Activated CD4-positive, alpha-beta memory T cell treated with anti-CD3 and anti-CD28 coated beads, Interleukin-2, amount 10 ng/mL, durations not matched to agents 7 days and 5 days (primary cell): ENCODE measurements around the gene ECM1. TPM values are rescaled to one million over a fixed set of nuclear protein-coding genes. Genes with fewer than 3 reads are reported as not detected.
A peak's percentile ranks its signal among the peaks of the same experiment; 100 is the strongest.

ENCODE experiments used
- CTCF ChIA-PET: fragments of 350-600 bp; sonication (Branson Sonifier 250); formaldehyde crosslinking; loops from one replicate; lab custom pipeline; 2021; ENCODE audit warnings: antibody characterized with exemption, inconsistent platforms; lab: Charles Lee
- POLR2A ChIA-PET: fragments of 350-600 bp; sonication (Branson Sonifier 250); formaldehyde crosslinking; loops from one replicate; lab custom pipeline; 2021; ENCODE audit warnings: antibody characterized with exemption; lab: Charles Lee
- DNase-seq: peaks from one replicate; pipeline ENCODE4 v3.0.0-alpha.2; 2020
- H3K27ac Mint-ChIP-seq: one replicate; pipeline ENCODE4 v1.8.0; 2021; ENCODE audit warnings: mild to moderate bottlenecking, mixed read lengths
- H3K27me3 Mint-ChIP-seq: one replicate; pipeline ENCODE4 v1.8.0; 2021; ENCODE audit warnings: mixed read lengths
- H3K36me3 Mint-ChIP-seq: one replicate; pipeline ENCODE4 v1.8.0; 2021; ENCODE audit warnings: low read depth, mixed read lengths
- H3K4me1 Mint-ChIP-seq: one replicate; pipeline ENCODE4 v1.8.0; 2021; ENCODE audit warnings: mixed read lengths
- H3K4me3 Mint-ChIP-seq: one replicate; pipeline ENCODE4 v1.8.0; 2021; ENCODE audit warnings: mild to moderate bottlenecking, mixed read lengths
- H3K9me3 Mint-ChIP-seq: one replicate; pipeline ENCODE4 v1.8.0; 2021; ENCODE audit warnings: mixed read lengths
- total RNA-seq, 2 experiments: library from RNA; stranded (reverse); gene quantifications; one replicate each; pipeline ENCODE4 v1.2.3, GENCODE V29; 2021

The ECM1 gene
- total RNA-seq, 2 experiments from 2014 or later = 2.4 to 3.8 TPM

DNA sequence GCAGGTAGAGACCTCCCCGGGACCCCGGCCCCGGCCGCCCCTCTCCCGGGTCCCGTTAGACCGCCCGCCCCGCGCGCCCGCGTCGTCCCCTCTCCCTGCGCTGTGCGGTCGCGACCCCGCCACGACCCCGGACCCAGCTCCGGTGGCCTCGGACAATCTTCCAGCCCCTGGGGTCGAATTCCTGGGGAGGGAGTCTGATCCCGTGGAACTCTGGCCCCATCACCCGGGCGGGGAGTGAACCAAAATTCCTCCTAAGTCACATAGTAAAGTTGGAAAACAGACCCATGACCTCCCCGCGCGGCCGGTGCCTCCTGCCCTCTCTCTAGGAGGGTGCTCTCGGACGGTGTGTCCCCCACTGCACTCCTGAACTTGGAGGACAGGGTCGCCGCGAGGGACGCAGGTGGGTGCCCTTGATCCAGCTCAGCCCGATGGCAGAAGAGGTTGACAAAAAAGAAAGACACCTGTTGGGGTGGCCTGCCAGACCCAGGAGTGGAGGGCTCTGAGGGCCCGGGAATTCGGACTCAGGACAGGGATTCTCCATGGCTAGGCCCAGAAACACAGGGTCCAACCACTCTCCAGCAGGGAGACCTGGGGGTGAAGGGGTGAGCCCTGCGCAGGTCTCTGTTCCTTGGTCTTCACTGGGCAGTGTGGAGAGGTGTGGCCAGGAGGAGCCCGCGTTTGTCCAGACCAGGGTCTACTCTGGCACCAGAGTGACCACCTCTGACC is 41.8 kb downstream of the ECM1 start:
- Mint-ChIP-seq H3K4me3 (peak overlapping the region; percentile 66), H3K27me3 (peaks cover 22% of the 10 kb centered on the region), H3K27ac (no peak overlapping the region), H3K9me3 (no peaks in the 10 kb centered on the region), H3K36me3 (no peaks in the 10 kb centered on the region), H3K4me1 (peaks cover 39% of the 10 kb centered on the region)
- POLR2A ChIA-PET = interaction anchor here (0.7 to 3.8 kb wide), 7 partner anchors 11 to 375 kb away, joined by 3 to 30 read pairs (median 4); no protein-coding TSS in a partner anchor
- no peak for DNase-seq
- CTCF ChIA-PET = interaction anchor here (0.7 to 3.6 kb wide), 2 partner anchors 11 to 294 kb away, joined by 3 to 21 read pairs; no protein-coding TSS in a partner anchor

DNA sequence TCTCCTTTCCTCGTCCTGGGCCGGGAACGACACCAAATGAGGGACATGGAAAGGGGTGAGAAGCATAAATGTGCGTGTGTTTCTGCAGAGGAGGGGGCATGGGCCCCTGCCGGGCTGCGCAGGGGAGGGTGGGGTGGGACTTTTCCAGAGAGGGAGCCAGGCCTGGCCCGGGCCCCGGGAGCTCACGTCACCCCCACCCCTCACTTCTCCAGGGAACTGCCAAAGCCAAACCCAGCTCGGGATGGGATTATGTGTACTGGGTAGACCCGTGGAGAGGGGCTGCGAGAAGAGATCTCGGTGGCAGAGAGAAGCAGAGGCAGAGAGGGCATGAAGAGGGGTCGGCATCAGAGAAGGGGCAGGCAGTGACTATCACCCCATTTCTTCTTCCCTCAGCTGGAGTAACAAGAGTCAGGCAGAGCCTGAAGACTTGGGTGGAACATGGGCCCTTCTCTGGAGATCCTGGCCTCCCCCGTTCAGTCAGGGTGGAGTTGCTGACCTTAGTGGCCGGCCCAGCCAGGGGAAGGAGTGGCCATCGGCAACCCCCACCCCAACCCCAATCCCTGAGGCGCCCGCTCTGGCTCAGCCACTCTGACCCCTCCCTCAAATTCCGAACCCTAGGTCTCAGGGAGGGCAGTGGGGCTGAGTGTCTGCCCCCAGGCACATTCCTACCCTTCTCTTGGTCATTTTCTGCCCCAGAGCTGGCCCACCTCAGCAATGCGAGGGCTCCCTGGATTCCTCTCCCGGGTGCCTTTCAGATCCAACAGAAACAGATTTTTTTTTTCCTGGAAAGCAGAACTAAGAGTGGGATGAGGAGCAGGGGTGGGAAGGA is 42.5 kb downstream of the ECM1 start:
- no peak overlapping the region for H3K27ac Mint-ChIP-seq
- H3K27me3 Mint-ChIP-seq = peaks cover 20% of the 10 kb centered on the region
- peak overlapping the region; percentile 66 for H3K4me3 Mint-ChIP-seq
- H3K9me3 Mint-ChIP-seq = no peaks in the 10 kb centered on the region
- no peak for DNase-seq
- ChIA-PET POLR2A (interaction anchor here (1.1 to 3.8 kb wide), 6 partner anchors 10 to 65 kb away, joined by 3 to 30 read pairs (median 7); no protein-coding TSS in a partner anchor), CTCF (interaction anchor here (0.7 to 3.6 kb wide), 5 partner anchors 10 to 294 kb away, joined by 3 to 23 read pairs (median 4); no protein-coding TSS in a partner anchor)
- no peaks in the 10 kb centered on the region for H3K36me3 Mint-ChIP-seq
- H3K4me1 Mint-ChIP-seq = peaks cover 39% of the 10 kb centered on the region

DNA sequence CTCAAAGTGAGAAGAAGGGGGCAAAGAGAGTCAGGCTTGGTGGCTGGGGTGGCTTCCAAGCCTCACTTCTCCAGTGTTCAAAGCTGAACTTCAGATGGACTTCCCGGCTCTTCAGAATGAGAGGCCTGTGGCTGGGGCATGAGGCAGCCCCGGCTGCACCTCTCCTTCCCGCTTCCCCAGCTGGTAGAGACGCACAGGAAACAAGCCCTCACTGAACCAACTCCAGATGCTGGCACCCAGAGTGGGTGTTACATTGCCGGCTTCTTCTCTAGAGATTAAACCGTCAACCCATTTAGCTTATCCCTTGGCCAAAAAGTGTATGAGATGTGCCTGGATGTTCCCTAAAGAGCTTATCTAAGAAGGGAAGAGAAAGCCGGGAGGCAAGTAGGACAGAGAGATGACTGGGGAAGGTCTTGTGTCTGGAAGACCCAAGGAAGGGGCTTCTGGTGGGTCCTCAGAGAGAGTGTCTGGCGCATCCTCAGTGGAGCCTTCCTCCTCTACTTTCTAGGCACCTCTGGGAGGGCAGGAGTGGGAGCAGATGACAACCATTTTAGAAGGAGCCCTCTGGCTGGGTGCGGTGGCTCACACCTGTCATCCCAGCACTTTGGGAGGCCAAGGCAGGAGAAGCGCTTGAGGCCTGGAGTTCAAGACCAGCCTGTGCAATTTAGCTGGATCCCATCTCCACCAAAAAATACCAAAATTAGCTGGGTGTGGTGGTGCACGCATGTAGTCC is 43.3 kb downstream of the ECM1 start:
- no peak for DNase-seq
- ChIA-PET CTCF (interaction anchor here (0.6 to 2.2 kb wide), 5 partner anchors 10 to 623 kb away, joined by 3 to 23 read pairs (median 4); no protein-coding TSS in a partner anchor), POLR2A (interaction anchor here (1.1 to 3.8 kb wide), 8 partner anchors 7 to 78 kb away, joined by 3 to 30 read pairs (median 5); partner anchors contain the start of genes ENSA and TARS2)
- Mint-ChIP-seq H3K4me3 (no peak overlapping the region), H3K4me1 (peaks cover 39% of the 10 kb centered on the region), H3K9me3 (no peaks in the 10 kb centered on the region), H3K27ac (no peak overlapping the region), H3K36me3 (no peaks in the 10 kb centered on the region), H3K27me3 (peaks cover 16% of the 10 kb centered on the region)

DNA sequence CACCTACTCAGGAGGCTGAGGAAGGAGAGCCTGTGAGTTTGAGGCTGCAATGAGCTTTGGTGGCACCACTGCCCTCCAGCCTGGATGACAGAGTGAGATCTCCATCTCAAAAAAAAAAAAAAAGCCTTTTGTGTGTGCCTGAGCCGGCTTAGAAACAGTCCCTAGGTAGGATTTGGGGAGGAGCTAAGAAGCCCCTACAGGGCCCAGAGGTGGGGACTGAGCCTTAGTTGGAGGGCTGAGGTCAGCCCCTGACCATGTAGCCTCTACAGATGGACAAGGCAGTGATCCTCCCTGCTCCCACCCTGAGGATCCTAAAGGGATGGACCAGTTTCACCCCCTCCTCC is 43.8 kb downstream of the ECM1 start:
- H3K9me3 Mint-ChIP-seq = no peaks in the 10 kb centered on the region
- H3K27ac Mint-ChIP-seq = no peak overlapping the region
- H3K36me3 Mint-ChIP-seq = no peaks in the 10 kb centered on the region
- DNase-seq = no peak
- H3K4me3 Mint-ChIP-seq = no peak overlapping the region
- POLR2A ChIA-PET = interaction anchor here (0.6 to 3.8 kb wide), 10 partner anchors 8 to 665 kb away, joined by 3 to 30 read pairs (median 5); partner anchors contain the start of genes ENSA, MCL1 and TARS2
- H3K4me1 Mint-ChIP-seq = peaks cover 39% of the 10 kb centered on the region
- CTCF ChIA-PET = interaction anchor here (0.6 to 2.2 kb wide), 8 partner anchors 9 to 623 kb away, joined by 3 to 23 read pairs (median 4); partner anchors contain the start of gene FALEC
- H3K27me3 Mint-ChIP-seq = peaks cover 13% of the 10 kb centered on the region

DNA sequence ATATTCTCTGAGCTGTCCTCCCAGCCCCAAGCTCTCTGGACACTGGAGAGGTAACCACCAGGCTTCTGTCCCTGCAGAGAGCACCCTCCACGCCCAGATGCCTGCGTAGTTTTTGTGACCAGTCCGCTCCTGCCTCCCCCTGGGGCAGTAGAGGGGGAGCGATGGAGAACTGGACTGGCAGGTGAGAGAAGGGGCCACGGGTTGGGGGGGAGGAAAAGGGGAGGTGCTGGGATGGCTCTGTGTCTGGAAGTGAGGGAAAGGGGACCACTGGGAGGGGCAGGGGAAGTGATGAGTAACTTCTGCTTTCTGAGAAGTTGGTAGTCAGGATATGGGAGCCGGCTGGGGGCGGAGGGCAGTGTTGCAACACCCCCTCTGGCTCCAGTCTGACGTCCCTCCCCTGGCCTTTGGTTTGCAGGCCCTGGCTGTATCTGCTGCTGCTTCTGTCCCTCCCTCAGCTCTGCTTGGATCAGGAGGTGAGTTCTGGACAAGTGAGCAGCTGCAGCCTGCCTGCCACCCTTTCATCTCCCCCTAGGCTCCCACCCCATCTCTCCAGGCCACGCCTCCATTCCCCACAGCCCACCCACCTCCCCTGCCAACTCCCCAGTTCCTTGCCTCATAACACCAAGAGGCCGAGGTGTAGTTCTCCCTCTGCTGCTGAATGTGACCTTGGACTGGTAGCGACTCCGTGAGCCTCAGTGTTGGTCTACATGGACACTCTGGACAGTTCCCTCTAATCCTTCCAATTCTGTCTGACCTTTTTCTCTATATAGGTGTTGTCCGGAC is 44.4 kb downstream of the ECM1 start:
- Mint-ChIP-seq H3K36me3 (no peaks in the 10 kb centered on the region), H3K27ac (peak overlapping the region; percentile 31), H3K9me3 (no peaks in the 10 kb centered on the region), H3K27me3 (peaks cover 11% of the 10 kb centered on the region), H3K4me3 (peak overlapping the region; percentile 39), H3K4me1 (peaks cover 39% of the 10 kb centered on the region)
- ChIA-PET CTCF (interaction anchor here (0.7 to 2.2 kb wide), 6 partner anchors 8 to 115 kb away, joined by 3 to 23 read pairs (median 4); partner anchors contain the start of gene FALEC), POLR2A (interaction anchor here (0.6 to 3.8 kb wide), 9 partner anchors 8 to 665 kb away, joined by 3 to 30 read pairs (median 5); partner anchors contain the start of genes ENSA, MCL1 and TARS2)
- DNase-seq = peak; percentile 49

DNA sequence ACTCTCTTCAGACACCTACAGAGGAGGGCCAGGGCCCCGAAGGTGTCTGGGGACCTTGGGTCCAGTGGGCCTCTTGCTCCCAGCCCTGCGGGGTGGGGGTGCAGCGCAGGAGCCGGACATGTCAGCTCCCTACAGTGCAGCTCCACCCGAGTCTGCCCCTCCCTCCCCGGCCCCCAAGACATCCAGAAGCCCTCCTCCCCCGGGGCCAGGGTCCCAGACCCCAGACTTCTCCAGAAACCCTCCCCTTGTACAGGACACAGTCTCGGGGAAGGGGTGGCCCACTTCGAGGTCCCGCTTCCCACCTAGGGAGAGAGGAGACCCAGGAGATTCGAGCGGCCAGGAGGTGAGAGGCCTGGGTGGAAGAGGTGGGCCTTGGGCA is 45.0 kb downstream of the ECM1 start:
- Mint-ChIP-seq H3K4me1 (peaks cover 39% of the 10 kb centered on the region), H3K4me3 (no peak overlapping the region), H3K36me3 (no peaks in the 10 kb centered on the region), H3K9me3 (no peaks in the 10 kb centered on the region), H3K27me3 (peaks cover 11% of the 10 kb centered on the region), H3K27ac (no peak overlapping the region)
- CTCF ChIA-PET = interaction anchor here (1.0 kb wide), 1 partner anchor 37 kb away, joined by 4 read pairs; the partner anchor contains the start of gene FALEC
- POLR2A ChIA-PET = interaction anchor here (1.8 to 3.2 kb wide), 3 partner anchors 7 to 27 kb away, joined by 6 to 30 read pairs (median 8); partner anchors contain the start of gene MCL1
- no peak for DNase-seq

DNA sequence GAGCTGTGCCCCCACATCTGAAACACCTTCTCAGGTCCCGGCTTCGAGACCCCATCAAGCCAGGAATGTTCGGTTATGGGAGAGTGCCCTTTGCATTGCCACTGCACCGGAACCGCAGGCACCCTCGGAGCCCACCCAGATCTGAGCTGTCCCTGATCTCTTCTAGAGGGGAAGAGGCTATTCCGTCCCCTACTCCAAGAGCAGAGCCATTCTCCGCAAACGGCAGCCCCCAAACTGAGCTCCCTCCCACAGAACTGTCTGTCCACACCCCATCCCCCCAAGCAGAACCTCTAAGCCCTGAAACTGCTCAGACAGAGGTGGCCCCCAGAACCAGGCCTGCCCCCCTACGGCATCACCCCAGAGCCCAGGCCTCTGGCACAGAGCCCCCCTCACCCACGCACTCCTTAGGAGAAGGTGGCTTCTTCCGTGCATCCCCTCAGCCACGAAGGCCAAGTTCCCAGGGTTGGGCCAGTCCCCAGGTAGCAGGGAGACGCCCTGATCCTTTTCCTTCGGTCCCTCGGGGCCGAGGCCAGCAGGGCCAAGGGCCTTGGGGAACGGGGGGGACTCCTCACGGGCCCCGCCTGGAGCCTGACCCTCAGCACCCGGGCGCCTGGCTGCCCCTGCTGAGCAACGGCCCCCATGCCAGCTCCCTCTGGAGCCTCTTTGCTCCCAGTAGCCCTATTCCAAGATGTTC is 45.6 kb downstream of the ECM1 start:
- H3K27ac Mint-ChIP-seq = no peak overlapping the region
- no peaks in the 10 kb centered on the region for H3K9me3 Mint-ChIP-seq
- no peaks in the 10 kb centered on the region for H3K36me3 Mint-ChIP-seq
- H3K4me3 Mint-ChIP-seq = no peak overlapping the region
- no peak for DNase-seq
- ChIA-PET CTCF (no interaction called here), POLR2A (interaction anchor here (1.8 to 2.2 kb wide), 2 partner anchors 24 to 26 kb away, joined by 6 to 8 read pairs; partner anchors contain the start of gene MCL1)
- peaks cover 37% of the 10 kb centered on the region for H3K4me1 Mint-ChIP-seq
- peaks cover 8% of the 10 kb centered on the region for H3K27me3 Mint-ChIP-seq

DNA sequence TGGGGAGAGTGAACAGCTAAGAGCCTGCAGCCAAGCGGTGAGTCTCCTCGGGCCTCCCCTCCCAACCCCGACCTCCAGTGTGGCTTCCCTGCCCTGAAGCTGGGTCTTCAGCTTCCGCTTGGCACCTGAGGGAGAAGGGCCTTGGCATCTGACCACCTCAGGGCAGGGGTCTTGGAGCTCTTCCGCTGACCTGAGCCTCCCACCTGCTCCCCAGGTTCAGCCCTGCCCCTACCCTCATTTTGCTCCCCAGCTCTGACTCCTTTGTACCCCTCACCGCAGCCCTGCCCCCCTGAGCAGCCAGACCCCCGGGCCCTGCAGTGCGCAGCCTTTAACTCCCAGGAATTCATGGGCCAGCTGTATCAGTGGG is 46.2 kb downstream of the ECM1 start:
- Mint-ChIP-seq H3K4me3 (no peak overlapping the region), H3K36me3 (no peaks in the 10 kb centered on the region), H3K9me3 (no peaks in the 10 kb centered on the region), H3K4me1 (peaks cover 36% of the 10 kb centered on the region), H3K27ac (no peak overlapping the region), H3K27me3 (peaks cover 7% of the 10 kb centered on the region)
- CTCF ChIA-PET = no interaction called here
- POLR2A ChIA-PET = interaction anchor here (1.8 to 2.2 kb wide), 2 partner anchors 23 to 26 kb away, joined by 6 to 8 read pairs; partner anchors contain the start of gene MCL1
- no peak for DNase-seq

DNA sequence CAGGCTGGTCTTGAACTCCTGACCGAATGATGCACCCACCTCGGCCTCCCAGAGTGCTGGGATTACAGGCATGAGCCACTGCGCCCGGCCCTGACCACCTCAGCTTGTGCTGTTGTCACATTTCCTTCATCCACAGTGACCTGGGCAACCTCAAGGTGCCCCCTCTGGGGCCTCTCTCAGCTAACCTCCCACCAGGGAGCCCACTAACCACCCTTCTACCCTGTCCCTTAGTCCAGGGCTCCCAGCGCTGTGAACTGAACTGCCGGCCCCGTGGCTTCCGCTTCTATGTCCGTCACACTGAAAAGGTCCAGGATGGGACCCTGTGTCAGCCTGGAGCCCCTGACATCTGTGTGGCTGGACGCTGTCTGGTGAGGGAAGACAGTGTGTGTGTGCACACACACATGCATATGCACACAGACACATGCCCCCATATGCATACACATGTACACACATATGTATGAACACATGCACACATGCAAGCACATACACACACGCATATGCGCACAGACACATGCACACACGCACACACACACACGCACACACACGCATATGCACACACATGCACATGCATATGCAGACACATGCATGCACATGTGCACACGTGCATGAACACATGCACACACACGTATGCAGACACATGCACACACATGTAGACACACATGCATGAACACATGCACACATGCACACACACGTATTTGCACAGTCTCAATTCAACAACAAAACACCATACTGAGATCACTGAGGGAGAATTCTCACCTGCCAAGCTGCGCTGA is 47.5 kb downstream of the ECM1 start:
- ChIA-PET POLR2A (interaction anchor here (0.6 to 1.3 kb wide), 2 partner anchors 68 to 74 kb away, joined by 3 read pairs; partner anchors contain the start of genes ENSA and TARS2), CTCF (interaction anchor here (1.5 kb wide), 1 partner anchor 24 kb away, joined by 4 read pairs; the partner anchor contains the start of gene MCL1)
- Mint-ChIP-seq H3K4me1 (peaks cover 37% of the 10 kb centered on the region), H3K9me3 (no peaks in the 10 kb centered on the region), H3K4me3 (no peak overlapping the region), H3K27me3 (peaks cover 1% of the 10 kb centered on the region), H3K27ac (no peak overlapping the region), H3K36me3 (no peaks in the 10 kb centered on the region)
- DNase-seq = no peak
